Measurements from ENCODE around the gene RNF25. TPM values are rescaled to one million over a fixed set of nuclear protein-coding genes. Genes with fewer than 3 reads are reported as not detected.

RNF25 gene
- total RNA-seq, 1 experiment from 2014 or later, result 32.1 TPM

- Mint-ChIP-seq H3K9me3 (ENCODE audit: low read depth, unreplicated experiment) (no peaks in the 10 kb centered on the region), H3K27ac (ENCODE audit: unreplicated experiment) (peak overlapping the region; percentile 43), H3K4me1 (ENCODE audit: low read depth, unreplicated experiment) (peaks cover 12% of the 10 kb centered on the region), H3K27me3 (ENCODE audit: unreplicated experiment) (no peaks in the 10 kb centered on the region), H3K36me3 (ENCODE audit: insufficient read depth, unreplicated experiment) (peaks cover 72% of the 10 kb centered on the region), H3K4me3 (ENCODE audit: low read depth, unreplicated experiment) (no peak overlapping the region)
- no TSS peak for BruUV-seq (replicated peaks)
- TF ChIP-seq CTCF (IDR thresholded peaks at IDR 0.05; ENCODE audit: unreplicated experiment), result no peak
- intact Hi-C loops (cut with micrococcal nuclease; ENCODE audit: unreplicated experiment), result no loop called here
- no peak for DNase-seq
- CTCF ChIA-PET, result no interaction called here
These were observed 7.9 kb downstream of the RNF25 start for GRCh38 chr2:218663901-218664300.

GRCh38 chr2:218662827-218663226 is 9.0 kb downstream of the RNF25 start:
- no peak for DNase-seq
- Mint-ChIP-seq H3K36me3 (ENCODE audit: insufficient read depth, unreplicated experiment) (peaks cover 78% of the 10 kb centered on the region), H3K4me3 (ENCODE audit: low read depth, unreplicated experiment) (no peak overlapping the region), H3K27me3 (ENCODE audit: unreplicated experiment) (no peaks in the 10 kb centered on the region), H3K9me3 (ENCODE audit: low read depth, unreplicated experiment) (no peaks in the 10 kb centered on the region), H3K4me1 (ENCODE audit: low read depth, unreplicated experiment) (peaks cover 14% of the 10 kb centered on the region), H3K27ac (ENCODE audit: unreplicated experiment) (no peak overlapping the region)
- intact Hi-C loops (cut with micrococcal nuclease; ENCODE audit: unreplicated experiment), result no loop called here
- no TSS peak for BruUV-seq (replicated peaks)
- CTCF ChIA-PET, result no interaction called here
- TF ChIP-seq CTCF (IDR thresholded peaks at IDR 0.05; ENCODE audit: unreplicated experiment), result no peak

- TF ChIP-seq CTCF (IDR thresholded peaks at IDR 0.05; ENCODE audit: unreplicated experiment), result no peak
- H3K9me3 Mint-ChIP-seq (ENCODE audit: low read depth, unreplicated experiment), result no peaks in the 10 kb centered on the region
- no peaks in the 10 kb centered on the region for H3K27me3 Mint-ChIP-seq (ENCODE audit: unreplicated experiment)
- no peak overlapping the region for H3K27ac Mint-ChIP-seq (ENCODE audit: unreplicated experiment)
- CTCF ChIA-PET, result no interaction called here
- H3K4me3 Mint-ChIP-seq (ENCODE audit: low read depth, unreplicated experiment), result no peak overlapping the region
- peaks cover 19% of the 10 kb centered on the region for H3K4me1 Mint-ChIP-seq (ENCODE audit: low read depth, unreplicated experiment)
- DNase-seq, result no peak
- intact Hi-C loops (cut with micrococcal nuclease; ENCODE audit: unreplicated experiment), result no loop called here
- BruUV-seq (replicated peaks), result no TSS peak
- peaks cover 77% of the 10 kb centered on the region for H3K36me3 Mint-ChIP-seq (ENCODE audit: insufficient read depth, unreplicated experiment)
These were observed 9.4 kb downstream of the RNF25 start for GRCh38 chr2:218662377-218662776.

GRCh38 chr2:218659988-218660358 is 11.8 kb downstream of the RNF25 start:
- peaks cover 22% of the 10 kb centered on the region for H3K4me1 Mint-ChIP-seq (ENCODE audit: low read depth, unreplicated experiment)
- DNase-seq, result no peak
- no peak for TF ChIP-seq CTCF (IDR thresholded peaks at IDR 0.05; ENCODE audit: unreplicated experiment)
- TSS peak; percentile 80 for BruUV-seq (replicated peaks)
- intact Hi-C loops (cut with micrococcal nuclease; ENCODE audit: unreplicated experiment), result no loop called here
- no peaks in the 10 kb centered on the region for H3K9me3 Mint-ChIP-seq (ENCODE audit: low read depth, unreplicated experiment)
- CTCF ChIA-PET, result interaction anchor here (0.6 to 2.0 kb wide), 6 partner anchors 11 to 190 kb away, joined by 3 to 27 read pairs (median 7); no protein-coding TSS in a partner anchor
- peak overlapping the region; percentile 99 for H3K4me3 Mint-ChIP-seq (ENCODE audit: low read depth, unreplicated experiment)
- peak overlapping the region; percentile 87 for H3K27ac Mint-ChIP-seq (ENCODE audit: unreplicated experiment)
- H3K36me3 Mint-ChIP-seq (ENCODE audit: insufficient read depth, unreplicated experiment), result peaks cover 68% of the 10 kb centered on the region
- H3K27me3 Mint-ChIP-seq (ENCODE audit: unreplicated experiment), result no peaks in the 10 kb centered on the region
